Measurements from ENCODE around the gene LRRC72.
"Not testable (repeated sequence)": the region's sequence is repeated elsewhere in the genome, so short reads cannot be mapped to it uniquely, and the experiment has no call there.

Gene LRRC72

GRCh38 chr7:16590424-16590823 lies 63.8 kb downstream of the LRRC72 start:
- Histone ChIP-seq H3K9ac (no peak overlapping the region), H3K27ac (no peak overlapping the region), H4K20me1 (no peaks in the 10 kb centered on the region), H3K4me1 (peaks cover 6% of the 10 kb centered on the region), H3K9me3 (no peaks in the 10 kb centered on the region; the same call in 1 of the 2 replicates), H3K27me3 (no peaks in the 10 kb centered on the region), H3K4me3 (no peak overlapping the region), H3K36me3 (no peaks in the 10 kb centered on the region), H3K4me2 (no peak overlapping the region)
- TF ChIP-seq Cebpa-rat (IDR thresholded peaks at IDR 0.05): no peak

DNA sequence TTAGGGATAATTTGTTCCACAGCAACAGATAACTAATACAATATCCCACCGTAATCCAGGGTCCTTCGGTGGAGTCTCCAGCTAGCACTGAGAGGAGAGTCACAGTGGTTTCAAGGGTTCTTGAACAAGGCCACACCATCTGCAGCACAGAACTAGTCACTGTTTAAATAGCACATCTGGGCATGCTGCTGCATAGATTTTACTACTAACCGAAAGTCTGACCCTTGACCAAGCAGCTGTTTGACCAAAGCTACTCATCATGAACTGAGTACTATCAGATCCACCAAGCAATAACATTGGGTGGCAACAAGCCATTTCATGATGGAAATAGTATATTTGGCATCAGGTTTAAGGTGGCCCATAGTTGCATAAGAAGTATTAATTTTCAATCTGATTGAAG lies 65.8 kb downstream of the LRRC72 start:
- Histone ChIP-seq H3K4me1 (no peaks in the 10 kb centered on the region), H3K9ac (no peak overlapping the region), H3K27me3 (no peaks in the 10 kb centered on the region), H3K36me3 (no peaks in the 10 kb centered on the region), H3K4me3 (no peak overlapping the region), H3K4me2 (no peak overlapping the region), H3K9me3 (no peaks in the 10 kb centered on the region), H4K20me1 (no peaks in the 10 kb centered on the region), H3K27ac (no peak overlapping the region)
- TF ChIP-seq Cebpa-rat (IDR thresholded peaks at IDR 0.05): no peak

DNA sequence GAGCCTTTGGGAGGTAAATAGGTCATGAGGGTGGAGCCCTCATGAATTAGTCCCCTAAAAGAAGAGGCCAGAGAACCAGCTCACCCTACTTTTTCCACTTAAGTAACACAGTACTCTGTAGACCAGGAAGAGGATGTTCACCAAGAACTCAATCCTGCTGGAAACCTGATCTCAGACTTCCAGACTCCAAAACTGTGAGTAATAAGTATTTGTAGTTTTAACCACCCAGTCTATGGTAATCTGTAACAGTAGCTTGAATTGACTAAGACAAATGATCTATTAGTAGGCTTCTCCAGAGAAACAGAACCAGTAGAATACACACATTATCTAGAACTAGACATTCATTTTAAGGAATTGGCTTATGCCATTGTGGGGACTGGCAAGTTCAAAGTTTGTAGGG lies 67.4 kb downstream of the LRRC72 start:
- Histone ChIP-seq H3K4me1 (no peaks in the 10 kb centered on the region), H3K36me3 (peaks cover 8% of the 10 kb centered on the region), H4K20me1 (no peaks in the 10 kb centered on the region), H3K4me2 (no peak overlapping the region), H3K9ac (no peak overlapping the region), H3K4me3 (no peak overlapping the region), H3K9me3 (no peaks in the 10 kb centered on the region), H3K27ac (no peak overlapping the region), H3K27me3 (no peaks in the 10 kb centered on the region)
- no peak for TF ChIP-seq Cebpa-rat (IDR thresholded peaks at IDR 0.05)

- peaks cover 11% of the 10 kb centered on the region for H3K36me3 ChIP-seq
- no peaks in the 10 kb centered on the region for H3K4me1 ChIP-seq
- H3K27me3 ChIP-seq: no peaks in the 10 kb centered on the region
- no peak overlapping the region for H3K9ac ChIP-seq
- H3K27ac ChIP-seq: no peak overlapping the region
- H3K9me3 ChIP-seq: no peaks in the 10 kb centered on the region
- no peak for TF ChIP-seq Cebpa-rat (IDR thresholded peaks at IDR 0.05)
- no peak overlapping the region for H3K4me3 ChIP-seq
- no peak overlapping the region for H3K4me2 ChIP-seq
- no peaks in the 10 kb centered on the region for H4K20me1 ChIP-seq
These were observed 68.1 kb downstream of the LRRC72 start for GRCh38 chr7:16594676-16595075.

DNA sequence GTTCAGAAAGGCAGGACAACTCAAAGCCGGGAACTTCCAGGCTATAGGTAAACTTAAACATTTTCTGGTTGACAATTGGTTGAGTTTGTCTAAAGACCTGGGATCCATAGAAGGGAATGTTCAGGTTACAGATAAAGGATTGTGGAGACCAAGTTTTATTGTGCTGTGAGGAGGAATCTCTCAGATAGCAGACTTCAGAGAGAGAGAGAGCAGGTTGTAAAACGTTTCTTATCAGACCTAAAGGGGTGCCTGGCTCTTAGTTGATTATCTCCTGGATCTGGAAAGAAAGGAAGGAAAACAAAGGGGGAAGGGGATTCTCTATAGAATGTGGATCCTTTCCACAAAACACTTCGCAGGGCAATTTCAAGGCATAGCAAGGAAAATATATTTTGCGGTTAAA lies 69.0 kb downstream of the LRRC72 start:
- H3K4me3 ChIP-seq, H3K4me1 ChIP-seq, H3K9ac ChIP-seq, H4K20me1 ChIP-seq, H3K4me2 ChIP-seq, H3K27ac ChIP-seq, H3K9me3 ChIP-seq, H3K27me3 ChIP-seq: not testable (repeated sequence)
- peaks cover 20% of the 10 kb centered on the region for H3K36me3 ChIP-seq

GRCh38 chr7:16598015-16598414 lies 71.4 kb downstream of the LRRC72 start:
- TF ChIP-seq Cebpa-rat (IDR thresholded peaks at IDR 0.05): no peak
- no peaks in the 10 kb centered on the region for H3K4me1 ChIP-seq

GRCh38 chr7:16599860-16600259 lies 73.2 kb downstream of the LRRC72 start:
- no peak overlapping the region for H3K9ac ChIP-seq
- H3K36me3 ChIP-seq: peaks cover 53% of the 10 kb centered on the region
- no peaks in the 10 kb centered on the region for H3K27me3 ChIP-seq
- no peaks in the 10 kb centered on the region for H3K9me3 ChIP-seq
- no peaks in the 10 kb centered on the region for H4K20me1 ChIP-seq
- no peak for TF ChIP-seq Cebpa-rat (IDR thresholded peaks at IDR 0.05)
- H3K4me3 ChIP-seq: no peak overlapping the region
- no peak overlapping the region for H3K27ac ChIP-seq
- no peaks in the 10 kb centered on the region for H3K4me1 ChIP-seq
- H3K4me2 ChIP-seq: no peak overlapping the region

More at GRCh38 chr7:16598015-16598414, 71.4 kb downstream of the LRRC72 start:
- no peaks in the 10 kb centered on the region for H3K9me3 ChIP-seq
- H4K20me1 ChIP-seq: no peaks in the 10 kb centered on the region
- no peaks in the 10 kb centered on the region for H3K27me3 ChIP-seq
- H3K4me3 ChIP-seq: no peak overlapping the region
- no peak overlapping the region for H3K4me2 ChIP-seq
- H3K27ac ChIP-seq: no peak overlapping the region
- no peak overlapping the region for H3K9ac ChIP-seq
- H3K36me3 ChIP-seq: peaks cover 41% of the 10 kb centered on the region

DNA sequence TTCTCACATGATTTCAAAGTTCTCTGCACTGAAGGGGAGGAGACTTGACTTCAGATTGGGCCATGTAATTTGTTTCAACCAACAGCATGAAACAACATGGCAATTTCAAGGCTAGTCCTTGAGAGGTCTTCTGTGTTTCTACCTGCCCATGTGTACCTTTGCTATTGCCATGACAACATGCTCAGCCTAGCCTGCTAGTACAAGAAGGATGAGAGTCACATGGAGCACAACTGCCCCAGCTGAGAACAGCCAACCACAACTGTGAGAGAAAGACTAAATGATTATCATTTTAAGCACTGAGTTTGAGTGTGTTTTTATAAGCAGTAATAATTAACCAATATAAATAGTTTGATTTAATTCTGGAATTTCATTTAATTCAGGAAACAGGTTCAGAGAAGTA lies 77.0 kb downstream of the LRRC72 start:
- Histone ChIP-seq H3K27ac (no peak overlapping the region), H3K4me3 (no peak overlapping the region), H4K20me1 (no peaks in the 10 kb centered on the region), H3K4me1 (no peaks in the 10 kb centered on the region), H3K4me2 (no peak overlapping the region), H3K27me3 (no peaks in the 10 kb centered on the region), H3K36me3 (peaks cover 78% of the 10 kb centered on the region), H3K9ac (no peak overlapping the region), H3K9me3 (no peaks in the 10 kb centered on the region)
- no peak for TF ChIP-seq Cebpa-rat (IDR thresholded peaks at IDR 0.05)

DNA sequence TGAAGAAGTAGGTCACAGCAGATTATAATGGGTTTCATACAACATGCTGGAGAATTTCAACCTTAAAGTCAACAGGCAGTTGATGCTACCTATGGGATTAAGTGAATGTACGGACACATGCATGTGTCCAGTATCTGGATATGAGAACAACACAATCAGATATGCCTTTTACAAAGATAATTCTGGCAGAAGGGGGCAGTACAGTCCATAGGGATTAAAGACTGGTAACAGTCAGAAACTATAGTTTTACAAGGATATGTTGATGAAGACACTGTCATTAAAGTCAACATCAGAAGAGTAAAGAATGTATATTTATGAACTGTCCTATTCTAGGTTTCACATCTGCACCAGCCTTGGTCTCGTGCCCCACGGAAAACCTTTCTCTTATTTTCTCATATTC lies 77.4 kb downstream of the LRRC72 start:
- H3K9ac ChIP-seq: no peak overlapping the region
- H3K4me2 ChIP-seq: no peak overlapping the region
- H3K9me3 ChIP-seq: no peaks in the 10 kb centered on the region
- H3K27ac ChIP-seq: no peak overlapping the region
- H3K27me3 ChIP-seq: no peaks in the 10 kb centered on the region
- H4K20me1 ChIP-seq: no peaks in the 10 kb centered on the region
- TF ChIP-seq Cebpa-rat (IDR thresholded peaks at IDR 0.05): no peak
- no peaks in the 10 kb centered on the region for H3K4me1 ChIP-seq
- H3K36me3 ChIP-seq: peaks cover 78% of the 10 kb centered on the region
- no peak overlapping the region for H3K4me3 ChIP-seq

GRCh38 chr7:16606704-16607103 lies 80.1 kb downstream of the LRRC72 start:
- Histone ChIP-seq H3K27me3 (no peaks in the 10 kb centered on the region), H3K4me1 (no peaks in the 10 kb centered on the region), H3K36me3 (peaks cover 71% of the 10 kb centered on the region), H3K4me3 (no peak overlapping the region), H3K9ac (no peak overlapping the region), H3K4me2 (no peak overlapping the region), H3K9me3 (no peaks in the 10 kb centered on the region), H3K27ac (no peak overlapping the region), H4K20me1 (no peaks in the 10 kb centered on the region)
- TF ChIP-seq Cebpa-rat (IDR thresholded peaks at IDR 0.05): no peak

DNA sequence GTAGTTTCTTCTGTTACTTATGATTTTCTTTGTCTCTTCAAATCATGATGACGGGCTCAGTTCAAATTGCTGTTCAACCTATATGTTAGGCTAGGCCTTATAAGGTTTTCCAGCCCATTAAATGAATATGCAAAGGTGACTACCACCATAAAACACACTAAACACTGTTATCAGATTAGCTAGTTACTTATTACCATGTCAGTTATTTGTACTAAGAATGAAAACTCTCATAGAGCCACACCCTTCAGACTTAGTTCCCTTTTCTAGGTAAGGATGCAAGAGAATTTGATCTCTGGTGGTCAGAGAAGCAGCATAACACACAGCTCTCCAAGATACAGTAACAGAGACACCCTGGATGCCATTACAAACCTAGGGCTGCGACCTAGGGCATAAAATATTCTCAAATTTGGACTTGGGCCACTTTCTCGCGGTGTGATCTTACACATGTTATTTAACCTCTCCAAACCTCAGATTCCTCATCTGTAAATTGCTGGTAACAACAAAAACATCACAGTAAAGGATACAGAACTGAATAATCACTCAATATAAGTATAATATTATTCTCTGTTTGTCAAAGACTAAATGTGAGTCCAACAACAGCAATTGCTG lies 83.3 kb downstream of the LRRC72 start:
- no peaks in the 10 kb centered on the region for H3K27me3 ChIP-seq
- no peak overlapping the region for H3K9ac ChIP-seq
- TF ChIP-seq Cebpa-rat (IDR thresholded peaks at IDR 0.05): no peak
- peaks cover 65% of the 10 kb centered on the region for H3K36me3 ChIP-seq
- H3K4me2 ChIP-seq: no peak overlapping the region
- no peaks in the 10 kb centered on the region for H3K9me3 ChIP-seq
- H3K27ac ChIP-seq: no peak overlapping the region
- H4K20me1 ChIP-seq: no peaks in the 10 kb centered on the region
- H3K4me1 ChIP-seq: no peaks in the 10 kb centered on the region
- no peak overlapping the region for H3K4me3 ChIP-seq
